Neural progenitor cell (in vitro differentiated cells): Measurements from ENCODE around the gene DENND4C. TPM values are rescaled to one million over a fixed set of nuclear protein-coding genes. Genes with fewer than 3 reads are reported as not detected.
A peak's percentile ranks its signal among the peaks of the same experiment; 100 is the strongest.

Experiments used
- DNase-seq: peaks from one replicate; pipeline ENCODE4 v3.0.0-alpha.2; 2016; ENCODE audit warnings: low spot score
- H2AFZ ChIP-seq: fragments of 200-600 bp; sonication (generic); replicated peaks from 2 replicates; pipeline ENCODE4 v1.6.1; 2016; ENCODE audit warnings: antibody characterized with exemption
- H3F3A ChIP-seq: fragments of 200-600 bp; sonication (generic); 2 replicates; pipeline ENCODE4 v1.6.1; 2016; ENCODE audit warnings: antibody characterized with exemption, low read depth
- H3K27ac ChIP-seq: fragments of 200-600 bp; sonication (generic); 2 replicates; pipeline ENCODE4 v1.5.1; 2016; ENCODE audit warnings: mild to moderate bottlenecking
- H3K27me3 ChIP-seq: fragments of 200-600 bp; sonication (generic); 2 replicates; pipeline ENCODE4 v1.6.1; 2016; ENCODE audit warnings: mild to moderate bottlenecking, moderate library complexity
- H3K36me3 ChIP-seq: fragments of 200-600 bp; sonication (generic); 2 replicates; pipeline ENCODE4 v1.5.1; 2016
- H3K4me1 ChIP-seq: fragments of 200-600 bp; sonication (generic); 2 replicates; pipeline ENCODE4 v1.6.1; 2016; ENCODE audit warnings: mixed run types
- H3K4me2 ChIP-seq: fragments of 200-600 bp; sonication (generic); 2 replicates; pipeline ENCODE4 v1.6.1; 2016
- H3K4me3 ChIP-seq: fragments of 200-600 bp; sonication (generic); 2 replicates; pipeline ENCODE4 v1.5.1; 2016
- H3K79me2 ChIP-seq: fragments of 200-600 bp; sonication (generic); 2 replicates; pipeline ENCODE4 v1.6.1; 2016; ENCODE audit warnings: low read depth
- H3K9ac ChIP-seq: fragments of 200-600 bp; sonication (generic); 2 replicates; pipeline ENCODE4 v1.6.1; 2016
- H3K9me3 ChIP-seq: fragments of 200-600 bp; sonication (generic); 2 replicates; pipeline ENCODE4 v1.5.1; 2016; ENCODE audit warnings: low read depth
- H4K20me1 ChIP-seq: fragments of 200-600 bp; sonication (generic); 2 replicates; pipeline ENCODE4 v1.6.1; 2016; ENCODE audit warnings: low read depth
- H3K27ac Mint-ChIP-seq: 3 replicates; pipeline ENCODE4 v1.8.0; 2021; ENCODE audit warnings: mixed read lengths
- H3K27me3 Mint-ChIP-seq: 2 replicates; pipeline ENCODE4 v1.8.0; 2022; ENCODE audit warnings: low read depth, mild to moderate bottlenecking, inconsistent platforms, moderate library complexity, mixed read lengths; ENCODE audit not compliant: insufficient read depth
- H3K36me3 Mint-ChIP-seq: 3 replicates; pipeline ENCODE4 v1.8.0; 2021; ENCODE audit warnings: mixed read lengths
- H3K4me1 Mint-ChIP-seq: 3 replicates; pipeline ENCODE4 v1.8.0; 2021; ENCODE audit warnings: mixed read lengths
- H3K4me3 Mint-ChIP-seq: 3 replicates; pipeline ENCODE4 v1.8.0; 2021; ENCODE audit warnings: mild to moderate bottlenecking, moderate library complexity, mixed read lengths
- H3K9me3 Mint-ChIP-seq: 3 replicates; pipeline ENCODE4 v1.8.0; 2020; ENCODE audit warnings: mixed read lengths
- EZH2 ChIP-seq: fragments of 200-600 bp; sonication (generic); IDR thresholded peaks from 2 replicates; pipeline ENCODE4 v1.6.1; 2017; ENCODE audit warnings: antibody characterized with exemption, mild to moderate bottlenecking, moderate library complexity
- EZH2phosphoT487 ChIP-seq: fragments of 200-600 bp; sonication (generic); IDR thresholded peaks from 2 replicates; pipeline ENCODE4 v1.6.1; 2017; ENCODE audit warnings: antibody characterized with exemption
- total RNA-seq: library from RNA; depleted of rRNA; stranded (reverse); fragments of >200 nt; gene quantifications from 2 replicates; pipeline ENCODE4 v1.2.3, GENCODE V29; 2015; ENCODE audit warnings: low replicate concordance
- TF ChIP-seq, protein P1 (sequence below): fragments of 200-600 bp; sonication (generic); IDR thresholded peaks from 2 replicates; pipeline ENCODE4 v1.5.1; 2017; ENCODE audit warnings: antibody characterized with exemption, mild to moderate bottlenecking

Gene DENND4C
- total RNA-seq, 1 donor from 2014 or later = 73.4 TPM

- H3K9me3 Mint-ChIP-seq = no peaks in the 10 kb centered on the region
Measured at GRCh38 chr9:19223724-19224123, 6.8 kb upstream of the DENND4C start.

GRCh38 chr9:19224563-19224962 lies 5.9 kb upstream of the DENND4C start:
- Mint-ChIP-seq H3K27ac (no peak overlapping the region), H3K27me3 (peaks cover 2% of the 10 kb centered on the region)
- H3K79me2 ChIP-seq = no peaks in the 10 kb centered on the region

More at GRCh38 chr9:19223724-19224123, 6.8 kb upstream of the DENND4C start:
- H3K36me3 ChIP-seq = no peaks in the 10 kb centered on the region
- no peaks in the 10 kb centered on the region for H3K4me1 ChIP-seq
- TF ChIP-seq EZH2phosphoT487 = no peak
- TF ChIP-seq EZH2 = no peak
- TF ChIP-seq, protein P1, sequence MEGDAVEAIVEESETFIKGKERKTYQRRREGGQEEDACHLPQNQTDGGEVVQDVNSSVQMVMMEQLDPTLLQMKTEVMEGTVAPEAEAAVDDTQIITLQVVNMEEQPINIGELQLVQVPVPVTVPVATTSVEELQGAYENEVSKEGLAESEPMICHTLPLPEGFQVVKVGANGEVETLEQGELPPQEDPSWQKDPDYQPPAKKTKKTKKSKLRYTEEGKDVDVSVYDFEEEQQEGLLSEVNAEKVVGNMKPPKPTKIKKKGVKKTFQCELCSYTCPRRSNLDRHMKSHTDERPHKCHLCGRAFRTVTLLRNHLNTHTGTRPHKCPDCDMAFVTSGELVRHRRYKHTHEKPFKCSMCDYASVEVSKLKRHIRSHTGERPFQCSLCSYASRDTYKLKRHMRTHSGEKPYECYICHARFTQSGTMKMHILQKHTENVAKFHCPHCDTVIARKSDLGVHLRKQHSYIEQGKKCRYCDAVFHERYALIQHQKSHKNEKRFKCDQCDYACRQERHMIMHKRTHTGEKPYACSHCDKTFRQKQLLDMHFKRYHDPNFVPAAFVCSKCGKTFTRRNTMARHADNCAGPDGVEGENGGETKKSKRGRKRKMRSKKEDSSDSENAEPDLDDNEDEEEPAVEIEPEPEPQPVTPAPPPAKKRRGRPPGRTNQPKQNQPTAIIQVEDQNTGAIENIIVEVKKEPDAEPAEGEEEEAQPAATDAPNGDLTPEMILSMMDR = no peak
- no peak overlapping the region for H2AFZ ChIP-seq
- Mint-ChIP-seq H3K4me3 (no peak overlapping the region), H3K27me3 (peaks cover 2% of the 10 kb centered on the region), H3K4me1 (peaks cover 5% of the 10 kb centered on the region), H3K36me3 (peaks cover 2% of the 10 kb centered on the region), H3K27ac (no peak overlapping the region)
- no peaks in the 10 kb centered on the region for H3F3A ChIP-seq
- H3K4me3 ChIP-seq = no peak overlapping the region
- H3K27ac ChIP-seq = no peak overlapping the region
- no peak for DNase-seq
- H3K79me2 ChIP-seq = no peaks in the 10 kb centered on the region
- H4K20me1 ChIP-seq = no peaks in the 10 kb centered on the region
- H3K27me3 ChIP-seq = no peaks in the 10 kb centered on the region
- H3K4me2 ChIP-seq = no peak overlapping the region
- no peak overlapping the region for H3K9ac ChIP-seq
- no peaks in the 10 kb centered on the region for H3K9me3 ChIP-seq

DNA sequence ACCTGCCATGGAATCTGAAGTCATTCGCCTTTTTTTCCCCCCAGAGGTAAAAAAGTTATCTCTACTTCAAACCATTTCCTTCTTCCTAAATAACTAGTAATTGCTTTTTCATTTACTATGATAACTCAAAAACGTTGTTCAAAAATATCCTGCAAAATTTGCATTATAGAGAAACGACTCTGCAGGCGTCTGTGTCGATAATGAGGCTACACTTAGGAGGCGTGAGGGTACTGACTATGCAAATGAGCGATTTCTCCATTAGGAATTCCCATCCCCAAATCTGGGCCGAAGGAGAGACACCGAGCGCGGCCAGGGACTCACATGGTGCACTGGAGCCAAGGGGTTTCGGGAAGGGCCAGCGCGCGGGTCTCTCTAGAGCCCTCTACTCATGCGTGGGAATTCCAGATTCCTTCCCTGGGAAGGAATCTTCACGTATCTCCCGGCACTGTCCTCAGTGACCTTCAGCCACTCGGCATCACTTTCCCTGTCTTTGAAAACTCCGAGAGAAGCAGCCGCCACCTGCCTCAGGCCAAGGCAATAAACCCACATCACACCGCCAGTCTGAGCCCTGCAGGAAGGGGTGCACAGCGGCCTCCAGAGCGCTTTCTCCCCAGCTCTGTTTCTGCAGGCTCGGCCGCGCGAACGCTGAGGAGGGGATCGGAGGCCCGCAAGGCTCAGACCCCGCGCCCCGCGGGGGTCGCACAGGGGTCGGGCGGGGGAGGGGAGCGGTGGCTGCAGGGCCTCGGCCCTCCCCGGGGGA lies 718 bp upstream of the DENND4C start:
- Histone ChIP-seq H3K27ac (peak overlapping the region; percentile 98), H3K27me3 (no peaks in the 10 kb centered on the region), H3K36me3 (no peaks in the 10 kb centered on the region), H3K4me3 (peak overlapping the region; percentile 85), H3K79me2 (peaks cover 39% of the 10 kb centered on the region), H3K9ac (peak overlapping the region; percentile 88), H3K9me3 (no peaks in the 10 kb centered on the region), H2AFZ (peak overlapping the region; percentile 75), H3F3A (peaks cover 30% of the 10 kb centered on the region), H3K4me2 (peak overlapping the region; percentile 97), H3K4me1 (peaks cover 17% of the 10 kb centered on the region), H4K20me1 (peaks cover 27% of the 10 kb centered on the region)
- peak overlapping the region; percentile 97 for H3K4me3 Mint-ChIP-seq
- peak; percentile 96 for DNase-seq
- no peaks in the 10 kb centered on the region for H3K36me3 Mint-ChIP-seq
- no peaks in the 10 kb centered on the region for H3K9me3 Mint-ChIP-seq
- H3K27me3 Mint-ChIP-seq = peaks cover 2% of the 10 kb centered on the region
- H3K4me1 Mint-ChIP-seq = peaks cover 13% of the 10 kb centered on the region
- H3K27ac Mint-ChIP-seq = peak overlapping the region; percentile 98
- TF ChIP-seq EZH2phosphoT487 (no peak), EZH2 (no peak)
- TF ChIP-seq, protein P1 = no peak

More at GRCh38 chr9:19224563-19224962, 5.9 kb upstream of the DENND4C start:
- H3K27me3 ChIP-seq = no peaks in the 10 kb centered on the region
- H3K27ac ChIP-seq = no peak overlapping the region
- no peaks in the 10 kb centered on the region for H3K9me3 Mint-ChIP-seq
- H3K4me1 Mint-ChIP-seq = peaks cover 11% of the 10 kb centered on the region
- peaks cover 4% of the 10 kb centered on the region for H3K4me1 ChIP-seq
- no peaks in the 10 kb centered on the region for H4K20me1 ChIP-seq
- DNase-seq = no peak
- no peaks in the 10 kb centered on the region for H3K36me3 ChIP-seq
- TF ChIP-seq EZH2 (no peak), EZH2phosphoT487 (no peak)
- TF ChIP-seq, protein P1 = no peak
- no peaks in the 10 kb centered on the region for H3K9me3 ChIP-seq
- H3K4me3 Mint-ChIP-seq = no peak overlapping the region
- H3K4me2 ChIP-seq = no peak overlapping the region
- peaks cover 8% of the 10 kb centered on the region for H3F3A ChIP-seq
- no peak overlapping the region for H3K9ac ChIP-seq
- no peak overlapping the region for H2AFZ ChIP-seq
- peaks cover 2% of the 10 kb centered on the region for H3K36me3 Mint-ChIP-seq
- no peak overlapping the region for H3K4me3 ChIP-seq
